ENCODE results near the gene LRMDA. TPM values are rescaled to one million over a fixed set of nuclear protein-coding genes. Genes with fewer than 3 reads are reported as not detected.
"Not testable (repeated sequence)": the region's sequence is repeated elsewhere in the genome, so short reads cannot be mapped to it uniquely, and the experiment has no call there.

The LRMDA gene
- total RNA-seq, 1 experiment from 2014 or later, result not detected

- in situ Hi-C loops (cut with HindIII; ENCODE audit: low sequenced_read_pairs), result no loop called here
- no peak for DNase-seq (ENCODE audit: low spot score)
Measured at GRCh38 chr10:76558586-76558985, 1127.2 kb downstream of the LRMDA start.

DNA sequence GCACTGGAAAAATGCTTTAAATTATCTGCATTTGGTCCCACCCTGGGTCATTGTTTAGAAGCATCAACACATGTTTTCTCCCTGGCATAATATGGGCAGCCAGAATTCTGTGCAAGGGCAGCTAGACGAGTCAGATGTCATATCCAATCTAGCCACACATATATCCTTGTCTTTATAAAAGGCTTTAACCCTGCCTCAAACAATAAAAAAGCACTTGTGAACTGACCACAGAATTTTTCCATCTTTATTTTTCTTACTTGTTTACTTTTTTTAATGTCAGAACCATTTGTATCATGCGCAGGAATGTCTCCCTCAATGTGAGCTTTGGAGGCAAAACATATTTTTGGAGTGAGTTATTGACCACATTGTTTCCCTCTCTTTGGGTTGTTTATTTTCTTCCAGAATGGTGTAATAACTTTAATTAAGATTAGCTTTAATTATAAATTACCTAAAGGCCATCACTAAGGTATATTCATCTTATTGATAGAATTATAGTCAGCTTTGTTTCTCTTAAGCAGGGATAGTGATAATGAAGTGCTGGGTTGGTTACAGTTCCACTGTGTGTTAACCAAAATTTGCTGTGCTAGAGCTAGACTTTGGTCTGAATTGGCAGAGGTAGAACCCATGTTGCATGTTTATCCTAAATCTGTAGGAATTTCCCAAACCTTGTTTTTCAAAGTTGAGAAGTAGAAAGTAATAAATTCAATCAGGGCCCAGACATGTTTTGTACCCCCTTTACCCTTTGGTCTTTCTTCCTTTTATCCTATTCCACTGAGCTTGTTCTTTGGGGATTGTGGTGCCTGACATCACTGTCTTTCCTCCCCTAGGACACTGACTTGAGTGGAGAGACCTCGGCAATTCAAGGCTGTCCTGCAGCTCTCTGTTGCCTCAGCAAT lies 1127.8 kb downstream of the LRMDA start:
- in situ Hi-C loops (cut with HindIII; ENCODE audit: low sequenced_read_pairs), result no loop called here
- no peak for DNase-seq (ENCODE audit: low spot score)

GRCh38 chr10:76559892-76560220 lies 1128.4 kb downstream of the LRMDA start:
- DNase-seq (ENCODE audit: low spot score), result no peak
- in situ Hi-C loops (cut with HindIII; ENCODE audit: low sequenced_read_pairs), result no loop called here

DNA sequence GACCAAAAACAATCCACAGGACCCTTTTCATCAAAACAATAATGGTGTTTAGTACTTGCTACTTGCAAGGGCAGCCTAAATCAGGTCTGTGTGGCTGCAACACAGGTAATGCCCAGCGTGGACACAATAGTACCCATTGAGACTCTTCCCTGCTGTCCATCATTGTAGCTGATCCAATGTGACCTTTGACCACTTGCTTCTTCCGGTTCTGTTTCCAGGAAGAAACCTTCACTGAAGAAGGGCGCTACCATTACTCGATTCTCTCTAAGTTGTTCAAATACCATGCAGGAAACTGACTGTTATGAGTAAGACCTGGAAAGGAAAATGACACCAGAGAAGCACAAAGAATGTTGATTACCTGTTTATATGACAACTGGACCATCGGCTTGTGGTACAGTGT lies 1128.9 kb downstream of the LRMDA start:
- DNase-seq (ENCODE audit: low spot score), result no peak
- in situ Hi-C loops (cut with HindIII; ENCODE audit: low sequenced_read_pairs), result no loop called here

GRCh38 chr10:76563286-76563685 lies 1131.9 kb downstream of the LRMDA start:
- no peak for DNase-seq (ENCODE audit: low spot score)
- in situ Hi-C loops (cut with HindIII; ENCODE audit: low sequenced_read_pairs), result no loop called here

DNA sequence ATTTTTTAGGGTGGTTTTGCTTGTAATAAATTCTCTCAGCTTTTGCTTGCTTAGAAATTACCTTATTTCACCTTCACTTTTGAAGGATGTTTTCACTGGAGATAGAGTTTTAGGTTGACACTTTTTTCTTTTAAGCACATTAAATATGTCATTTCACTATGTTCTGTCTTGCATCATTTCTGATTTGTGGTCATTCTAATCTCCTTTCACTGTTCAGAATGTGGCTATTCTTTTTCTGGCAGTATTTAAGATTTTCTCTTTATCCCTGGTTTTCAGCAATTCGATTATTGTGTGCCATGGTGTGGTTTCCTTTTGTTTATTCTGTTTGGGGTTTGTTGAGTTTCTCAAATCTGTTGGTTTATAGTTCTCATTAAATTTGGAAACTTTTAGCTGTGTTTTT lies 1140.6 kb downstream of the LRMDA start:
- in situ Hi-C loops (cut with HindIII; ENCODE audit: low sequenced_read_pairs), result no loop called here
- no peak for DNase-seq (ENCODE audit: low spot score)

- no peak for DNase-seq (ENCODE audit: low spot score)
- in situ Hi-C loops (cut with HindIII; ENCODE audit: low sequenced_read_pairs), result no loop called here
Measured at GRCh38 chr10:76576276-76576962, 1145.0 kb downstream of the LRMDA start.

GRCh38 chr10:76577455-76577854 lies 1146.0 kb downstream of the LRMDA start:
- in situ Hi-C loops (cut with HindIII; ENCODE audit: low sequenced_read_pairs), result no loop called here

DNA sequence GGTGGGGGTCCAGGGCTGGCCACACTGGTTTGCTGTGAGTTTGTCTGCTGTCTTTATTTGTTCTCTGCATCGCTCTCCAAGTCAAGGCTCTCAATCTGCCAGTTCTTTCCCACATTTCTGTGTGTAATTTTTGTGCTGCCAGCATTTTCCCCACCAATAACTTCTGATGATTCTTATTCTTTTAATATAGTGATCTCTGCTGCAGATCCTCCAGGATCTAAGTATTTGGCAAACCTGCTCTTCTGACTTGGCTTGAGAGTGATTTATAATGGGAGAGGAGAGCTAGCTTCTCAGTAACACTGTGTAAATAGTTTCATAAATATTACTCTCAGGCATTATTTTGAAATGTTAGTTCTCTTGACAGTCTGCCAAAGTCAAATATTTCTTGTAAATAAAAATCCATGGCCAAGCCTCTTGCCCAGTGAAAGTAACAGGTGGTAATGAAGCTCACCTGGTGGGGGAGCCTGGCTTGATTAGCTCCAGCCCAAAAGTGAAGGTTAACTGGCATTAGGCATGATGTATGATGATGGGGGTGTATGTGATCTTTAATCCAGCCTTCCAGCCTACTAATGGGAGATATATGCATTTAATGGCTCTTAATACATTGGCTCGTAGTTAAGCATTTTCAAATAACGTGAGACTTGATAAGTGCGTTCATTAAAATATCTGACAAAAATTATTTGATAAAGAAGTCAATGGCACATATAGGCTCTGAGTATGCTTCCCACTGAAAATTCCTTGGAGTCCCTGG lies 1150.3 kb downstream of the LRMDA start:
- DNase-seq (ENCODE audit: low spot score), result no peak
- in situ Hi-C loops (cut with HindIII; ENCODE audit: low sequenced_read_pairs), result no loop called here

More at GRCh38 chr10:76577455-76577854, 1146.0 kb downstream of the LRMDA start:
- DNase-seq (ENCODE audit: low spot score), result no peak

DNA sequence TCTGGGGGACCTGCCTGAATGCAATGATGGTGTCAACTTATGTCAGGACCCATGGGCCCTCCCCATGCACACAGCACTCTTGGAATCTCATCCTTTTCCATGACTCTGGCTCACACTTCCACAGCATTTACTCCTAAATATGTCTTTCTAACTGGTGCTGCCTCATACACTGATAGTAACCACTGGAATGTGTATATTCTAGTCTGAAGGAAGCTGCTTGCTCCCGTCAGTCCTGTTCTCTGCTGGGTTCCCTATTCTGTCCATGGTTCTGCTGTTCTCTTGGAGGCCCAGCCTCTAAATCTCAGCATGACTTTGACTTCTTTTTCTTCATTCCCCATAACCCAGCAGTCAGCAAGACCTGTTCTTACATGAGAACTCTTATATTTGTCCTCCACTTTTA lies 1151.1 kb downstream of the LRMDA start:
- in situ Hi-C loops (cut with HindIII; ENCODE audit: low sequenced_read_pairs), result no loop called here

DNA sequence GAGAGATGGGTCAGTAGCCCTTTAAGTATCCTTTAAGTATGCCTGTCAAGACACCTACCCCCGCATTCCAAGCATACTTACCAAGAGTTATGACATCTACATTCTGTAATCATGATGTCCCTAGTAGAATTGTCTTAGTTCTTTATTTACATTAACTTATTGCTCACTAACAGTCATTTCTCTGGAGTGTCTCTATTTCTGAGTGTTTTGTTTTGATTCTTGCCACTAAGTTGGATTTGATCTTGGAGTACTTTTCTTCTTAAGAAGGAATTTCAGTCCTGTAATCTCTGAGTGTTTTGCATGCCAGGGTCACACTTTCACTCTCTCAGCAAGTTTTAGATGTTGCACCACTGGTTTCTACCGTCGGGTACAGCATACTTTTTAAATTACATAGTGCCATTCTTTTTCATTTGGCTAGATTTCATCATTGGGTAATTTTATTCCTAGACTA lies 1152.3 kb downstream of the LRMDA start:
- in situ Hi-C loops (cut with HindIII; ENCODE audit: low sequenced_read_pairs), result no loop called here
- DNase-seq (ENCODE audit: low spot score), result no peak

More for the DNA sequence above, 1151.1 kb downstream of the LRMDA start:
- no peak for DNase-seq (ENCODE audit: low spot score)

GRCh38 chr10:76584466-76584865 lies 1153.0 kb downstream of the LRMDA start:
- in situ Hi-C loops (cut with HindIII; ENCODE audit: low sequenced_read_pairs); DNase-seq (ENCODE audit: low spot score): not testable (repeated sequence)

Other genes with a start within 250 kb of the LRMDA start
- gene VDAC2, start 220.8 kb upstream of the LRMDA start, total RNA-seq (2014; rRNA removed; shearing (Covaris generic)), result 181 and 192 TPM in 2 replicates
- gene COMTD1, start 195.7 kb upstream of the LRMDA start, total RNA-seq (2014; rRNA removed; shearing (Covaris generic)), result 33.8 and 49.2 TPM in 2 replicates
- gene ZNF503, start 29.9 kb upstream of the LRMDA start, total RNA-seq (2014; rRNA removed; shearing (Covaris generic)), result 1.5 and 2.0 TPM in 2 replicates